HG03575 (cell line): Measurements from ENCODE around the gene SIRPA.

ENCODE experiments used
- ATAC-seq: cut with Tn5 transposase; IDR thresholded peaks from one replicate; pipeline ENCODE4 v1.9.1; 2021; ENCODE audit not compliant: unreplicated experiment, insufficient number of reproducible peaks, low FRiP score; ENCODE audit errors: extremely low read depth

The SIRPA gene

GRCh38 chr20:1867495-1868260 is 27.5 kb upstream of the SIRPA start:
- ATAC-seq, result no peak

- ATAC-seq, result no peak
These were observed 26.4 kb upstream of the SIRPA start for GRCh38 chr20:1868856-1869255.

DNA sequence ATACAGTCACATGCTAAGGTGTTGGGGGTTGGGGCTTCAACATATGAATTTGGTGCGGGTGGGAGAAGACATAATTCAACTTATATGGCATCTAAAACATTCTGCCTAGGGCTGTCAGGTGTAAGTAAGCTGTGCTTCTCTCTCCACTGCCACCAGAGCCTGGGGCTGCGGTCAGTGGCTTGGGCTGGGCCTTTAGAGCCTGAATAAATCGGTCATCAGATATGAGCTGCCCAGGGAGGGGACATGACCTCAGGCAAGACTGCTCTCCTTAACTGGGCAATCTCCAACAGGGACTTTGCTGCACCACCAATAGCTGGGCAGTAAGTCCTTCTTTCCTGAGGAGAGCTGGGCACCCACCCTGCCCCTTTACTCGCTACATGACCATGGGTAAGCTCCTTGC is 24.9 kb upstream of the SIRPA start:
- ATAC-seq, result no peak

DNA sequence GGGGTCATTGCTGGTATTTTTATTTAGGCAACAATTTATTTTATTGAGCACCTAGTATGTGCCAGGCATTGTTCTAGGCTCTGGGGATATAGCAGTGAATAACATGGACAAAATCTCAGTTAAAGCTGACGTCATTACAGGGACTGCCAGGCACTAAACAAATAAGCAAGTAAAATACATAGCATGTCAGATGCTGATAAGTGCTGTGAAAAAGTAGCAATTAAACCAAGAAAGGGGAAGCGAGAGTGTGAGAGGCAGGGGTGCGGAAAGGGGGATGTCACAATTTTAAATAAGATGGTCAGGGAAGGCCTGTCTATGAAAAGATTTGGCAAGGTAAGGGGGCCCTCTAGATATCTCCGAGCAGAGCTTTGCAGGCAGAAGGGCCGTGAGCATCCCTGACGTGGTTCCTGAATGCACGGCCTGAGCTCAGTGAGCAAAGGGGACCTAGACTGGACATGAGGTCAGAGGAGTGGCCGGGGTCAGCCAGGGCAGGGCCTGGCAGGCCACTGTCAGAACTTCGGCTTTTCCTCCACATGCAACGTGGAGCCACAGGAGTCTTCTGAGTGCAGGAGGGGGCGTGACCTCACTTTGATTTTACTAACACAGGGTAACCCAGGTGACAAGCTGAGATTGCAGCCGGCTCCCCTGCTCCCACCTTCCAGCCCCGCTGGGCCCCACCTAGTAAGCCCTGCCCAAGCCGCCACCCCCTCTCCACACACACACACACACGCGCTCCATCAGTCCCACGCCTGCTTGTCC is 24.2 kb upstream of the SIRPA start:
- ATAC-seq, result no peak

- ATAC-seq, result no peak
These were observed 23.3 kb upstream of the SIRPA start for GRCh38 chr20:1871807-1872458.

DNA sequence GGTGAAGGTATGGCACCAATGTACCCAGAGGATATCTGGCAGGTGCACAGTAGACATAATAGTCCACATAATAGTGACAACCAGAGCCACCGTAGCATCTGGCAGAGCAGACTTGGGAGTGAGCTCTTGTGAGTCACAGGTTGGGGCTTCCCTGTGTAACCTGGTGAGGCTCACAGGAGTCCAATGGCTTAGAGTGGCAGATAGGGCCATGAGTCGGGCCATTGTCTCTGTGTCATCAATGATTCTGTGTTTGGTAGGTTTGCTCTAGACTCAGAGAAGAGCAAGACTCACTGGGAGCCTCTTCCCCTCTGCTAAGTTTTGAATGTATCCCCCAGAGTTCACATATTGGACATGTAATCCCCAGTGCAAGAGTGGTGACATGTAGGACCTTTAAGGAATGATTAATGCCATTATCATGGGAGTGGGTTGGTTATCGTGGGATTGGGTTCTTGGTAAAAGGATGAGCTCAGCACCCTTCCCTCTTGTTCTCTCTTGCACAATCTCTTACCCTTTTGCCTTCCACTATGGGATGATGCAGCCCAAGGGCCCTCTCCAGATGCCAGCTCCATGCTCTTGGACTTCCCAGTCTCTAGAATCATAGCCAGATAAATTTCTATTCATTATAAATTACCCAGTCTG is 22.6 kb upstream of the SIRPA start:
- no peak for ATAC-seq

DNA sequence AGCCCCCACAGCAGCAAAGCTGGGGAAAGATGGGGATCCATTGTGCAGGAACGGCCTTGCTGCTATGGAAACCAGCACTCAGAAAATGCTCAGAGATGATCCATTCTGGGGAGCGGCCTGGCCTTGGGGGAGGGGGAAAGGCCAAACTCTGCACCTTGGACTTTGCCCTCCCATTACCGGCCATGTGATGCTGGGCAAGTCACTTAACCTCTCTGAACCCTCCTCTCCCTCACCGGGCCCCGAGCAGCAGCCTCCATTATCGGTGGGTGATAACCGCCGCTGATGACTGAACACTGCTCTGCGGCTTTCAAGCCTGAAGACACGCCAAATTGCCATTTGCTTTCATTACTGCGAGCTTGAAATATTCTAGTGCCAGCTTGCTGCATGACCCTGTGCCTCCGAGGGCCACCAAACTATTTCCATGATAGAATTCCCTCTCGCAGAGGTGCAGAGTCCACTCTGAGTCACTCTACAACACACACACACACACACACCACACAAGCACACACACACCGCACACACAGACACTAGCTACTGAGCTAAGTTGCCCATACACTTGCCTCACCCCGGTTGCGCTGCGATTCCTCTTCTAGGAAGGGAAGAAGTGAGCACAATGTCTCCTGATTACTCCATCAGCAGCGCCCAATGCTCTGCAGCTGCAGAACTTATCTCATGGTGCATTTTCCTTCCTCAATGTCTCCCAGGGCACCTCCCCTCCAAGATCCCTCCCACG is 20.6 kb upstream of the SIRPA start:
- no peak for ATAC-seq

- no peak for ATAC-seq
These were observed 20.0 kb upstream of the SIRPA start for GRCh38 chr20:1875183-1875554.

- no peak for ATAC-seq
These were observed 19.4 kb upstream of the SIRPA start for GRCh38 chr20:1875762-1876161.

- no peak for ATAC-seq
These were observed 18.8 kb upstream of the SIRPA start for GRCh38 chr20:1876217-1876921.

GRCh38 chr20:1876975-1877608 is 18.1 kb upstream of the SIRPA start:
- ATAC-seq, result no peak

GRCh38 chr20:1877609-1878200 is 17.5 kb upstream of the SIRPA start:
- ATAC-seq, result no peak

- no peak for ATAC-seq
These were observed 15.8 kb upstream of the SIRPA start for GRCh38 chr20:1879369-1879768.

DNA sequence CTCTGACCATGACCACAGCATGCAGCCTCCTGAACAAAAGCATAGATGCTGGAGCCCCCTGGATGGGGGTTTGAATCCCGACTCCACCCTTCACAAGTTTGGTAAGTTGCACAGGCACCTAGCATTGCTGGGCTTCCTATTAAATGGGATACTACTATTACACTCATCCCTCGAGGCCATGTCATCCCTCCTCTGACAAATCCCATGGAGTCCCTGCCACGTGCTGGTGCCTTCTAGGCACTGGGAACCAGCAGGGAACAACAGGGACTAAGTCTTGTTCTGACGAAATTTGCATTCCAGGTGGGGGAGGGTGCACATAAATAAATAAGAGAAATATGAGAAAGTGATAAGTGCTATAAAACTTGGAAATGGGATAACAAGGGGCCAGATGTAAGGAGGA is 15.3 kb upstream of the SIRPA start:
- ATAC-seq, result no peak

- ATAC-seq, result no peak
These were observed 14.5 kb upstream of the SIRPA start for GRCh38 chr20:1880529-1881239.

DNA sequence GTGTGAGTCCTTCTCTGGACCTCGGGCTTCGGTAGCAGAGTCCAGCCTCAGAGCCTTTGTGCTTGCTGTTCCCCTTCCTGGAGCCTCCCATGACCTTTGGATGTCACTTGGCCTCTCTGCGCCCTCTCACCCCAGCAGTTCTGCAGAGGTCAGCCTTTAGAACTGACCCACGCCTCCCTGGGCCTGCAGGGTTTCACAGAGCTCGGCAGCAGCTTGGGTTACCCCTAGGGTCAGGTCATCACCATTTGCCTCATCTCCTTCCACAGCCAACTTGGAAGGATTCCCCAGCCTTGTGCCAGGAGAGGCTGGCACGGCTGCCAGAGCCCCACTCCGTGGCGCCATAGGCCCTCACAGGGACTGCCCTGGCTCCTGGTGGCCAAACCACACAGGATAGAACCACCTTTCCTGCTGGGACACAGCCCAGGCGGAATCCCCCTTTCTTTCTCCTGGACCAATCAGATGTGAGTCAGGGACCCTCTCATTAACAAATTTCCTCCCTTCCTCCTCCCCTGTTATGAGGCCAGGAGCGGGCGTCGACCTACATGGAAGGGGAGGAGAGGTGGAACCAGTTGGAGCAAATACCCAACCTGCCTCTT is 13.9 kb upstream of the SIRPA start:
- no peak for ATAC-seq

DNA sequence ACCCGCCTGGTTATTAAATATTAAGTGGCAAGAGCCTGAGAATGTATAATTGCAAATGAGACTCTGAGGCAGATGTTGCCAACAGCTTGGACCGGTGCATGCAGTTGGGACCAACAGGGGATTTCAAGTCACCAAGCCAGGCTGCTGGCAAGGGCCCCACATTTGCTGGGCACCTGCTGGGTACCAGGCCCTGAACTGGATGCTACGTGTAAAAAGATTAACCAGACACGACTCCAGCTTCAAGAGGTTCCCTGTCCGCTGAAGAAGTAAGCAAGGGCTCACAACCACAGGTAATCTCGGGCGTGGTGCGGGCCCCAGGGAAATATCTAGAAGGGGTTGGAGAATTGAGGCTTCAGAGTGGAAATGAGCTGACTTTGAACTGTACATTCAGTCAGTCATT is 13.2 kb upstream of the SIRPA start:
- no peak for ATAC-seq
